DND-41 (cell line): ENCODE data around the gene ACIN1.

ENCODE experiments used
- CTCF ChIP-seq: IDR thresholded peaks from 2 replicates; pipeline ENCODE4 v1.5.1; 2012; ENCODE audit warnings: borderline replicate concordance, low read length, moderate library complexity, mild to moderate bottlenecking; ENCODE audit not compliant: poor library complexity, severe bottlenecking; ENCODE audit errors: extremely low read depth
- EZH2 ChIP-seq: IDR thresholded peaks from 3 replicates; pipeline ENCODE4 v1.6.1; 2012; ENCODE audit warnings: borderline replicate concordance, low read depth, mild to moderate bottlenecking, moderate library complexity, low read length, inconsistent platforms; ENCODE audit not compliant: severe bottlenecking

- TF ChIP-seq CTCF (no peak), EZH2 (no peak)
These were observed 49.0 kb upstream of the ACIN1 start for GRCh38 chr14:23143911-23144310.
